T-helper 2 cell treated with Interferon-gamma antibody and Interleukin-4, amounts not matched to agents 100 ng/mL and 5 ng/mL, for 36 hours (primary cell): ENCODE data around the gene ALPK1. TPM values are rescaled to one million over a fixed set of nuclear protein-coding genes. Genes with fewer than 3 reads are reported as not detected.

Experiments used
- intact Hi-C: fragments of 100-400 bp; cut with micrococcal nuclease; formaldehyde crosslinking; loops from one replicate; pipeline ENCODE4 v1.15.1; 2023
- total RNA-seq: library from RNA; stranded (reverse); gene quantifications from 2 replicates; pipeline ENCODE4 v1.2.3, GENCODE V29; 2022

ALPK1 gene
- total RNA-seq, 1 donor from 2014 or later = 9.0 TPM

- intact Hi-C loops = loop anchor here (10.0 kb wide), 1 partner anchor 309 kb away; the partner anchor contains the start of genes LARP7 and ZGRF1
These were observed 28.4 kb downstream of the ALPK1 start for GRCh38 chr4:112325530-112325929.

GRCh38 chr4:112327965-112328733, 31.0 kb downstream of the ALPK1 start:
- intact Hi-C loops = loop anchor here (1.0 to 10.0 kb wide), 4 partner anchors 195 to 435 kb away; partner anchors contain the start of genes LARP7 and ZGRF1

GRCh38 chr4:112328734-112329130, 31.6 kb downstream of the ALPK1 start:
- intact Hi-C loops = loop anchor here (1.0 to 10.0 kb wide), 4 partner anchors 195 to 434 kb away; partner anchors contain the start of genes LARP7 and ZGRF1

GRCh38 chr4:112329672-112330375, 32.7 kb downstream of the ALPK1 start:
- intact Hi-C loops = loop anchor here (2.0 to 10.0 kb wide), 2 partner anchors 305 to 433 kb away; partner anchors contain the start of genes LARP7 and ZGRF1

GRCh38 chr4:112330921-112331320, 33.8 kb downstream of the ALPK1 start:
- intact Hi-C loops = no loop called here

GRCh38 chr4:112332398-112332797, 35.2 kb downstream of the ALPK1 start:
- intact Hi-C loops = no loop called here

GRCh38 chr4:112340023-112340422, 42.9 kb downstream of the ALPK1 start:
- intact Hi-C loops = no loop called here

GRCh38 chr4:112341033-112341432, 43.9 kb downstream of the ALPK1 start:
- intact Hi-C loops = no loop called here

- intact Hi-C loops = no loop called here
These were observed 46.3 kb downstream of the ALPK1 start for GRCh38 chr4:112343330-112344080.

- intact Hi-C loops = no loop called here
These were observed 51.5 kb downstream of the ALPK1 start for GRCh38 chr4:112348488-112349158.

- intact Hi-C loops = no loop called here
These were observed 55.6 kb downstream of the ALPK1 start for GRCh38 chr4:112352736-112353135.

- intact Hi-C loops = no loop called here
These were observed 58.5 kb downstream of the ALPK1 start for GRCh38 chr4:112355662-112356061.

- intact Hi-C loops = no loop called here
These were observed 60.3 kb downstream of the ALPK1 start for GRCh38 chr4:112357453-112357852.

- intact Hi-C loops = no loop called here
These were observed 60.7 kb downstream of the ALPK1 start for GRCh38 chr4:112357897-112358296.

GRCh38 chr4:112358415-112358814, 61.2 kb downstream of the ALPK1 start:
- intact Hi-C loops = no loop called here

GRCh38 chr4:112358952-112359749, 62.0 kb downstream of the ALPK1 start:
- intact Hi-C loops = no loop called here

- intact Hi-C loops = no loop called here
These were observed 64.1 kb downstream of the ALPK1 start for GRCh38 chr4:112361181-112361791.

GRCh38 chr4:112370466-112370865, 73.3 kb downstream of the ALPK1 start:
- intact Hi-C loops = no loop called here

GRCh38 chr4:112371361-112371760, 74.2 kb downstream of the ALPK1 start:
- intact Hi-C loops = no loop called here

- intact Hi-C loops = no loop called here
These were observed 77.7 kb downstream of the ALPK1 start for GRCh38 chr4:112374850-112375249.
